ENCODE measurements around the gene DLG5. TPM values are rescaled to one million over a fixed set of nuclear protein-coding genes. Genes with fewer than 3 reads are reported as not detected.

The DLG5 gene
- total and polyA plus RNA-seq, 8 donors = 11.3 to 19.4 (median 13.5) TPM

- TF ChIP-seq CTCF (IDR thresholded peaks at IDR 0.05) = no peak
- FAIRE-seq (no peak), DNase-seq (no peak), ATAC-seq (no peak)
- no peak overlapping the region for H3K4me3 ChIP-seq
- no peaks in the 10 kb centered on the region for H3K27me3 ChIP-seq
- intact Hi-C loops (cut with DNase I) = no loop called here
- H3K9me3 ChIP-seq = no peaks in the 10 kb centered on the region
- peaks cover 0 to 4% (median 0%) of the 10 kb centered on the region in 3 donors for H3K36me3 ChIP-seq
- H3K27ac ChIP-seq = no peak overlapping the region
- H3K4me1 ChIP-seq = no peaks in the 10 kb centered on the region
- WGBS, 2 donors = 91 to 95% methylated on average over 11 of the region's 11 CpGs
Observed at GRCh38 chr10:77864151-77864851, 62.3 kb downstream of the DLG5 start.

- H3K4me3 ChIP-seq = no peak overlapping the region
- no peaks in the 10 kb centered on the region for H3K27me3 ChIP-seq
- ATAC-seq = no peak
- no peak for DNase-seq
- WGBS, 2 donors = 76 to 79% methylated on average over 1 of the region's 1 CpG
- no peak overlapping the region for H3K27ac ChIP-seq
- no peaks in the 10 kb centered on the region for H3K9me3 ChIP-seq
- no peak for FAIRE-seq
- peaks cover 0 to 4% (median 0%) of the 10 kb centered on the region in 3 donors for H3K36me3 ChIP-seq
- intact Hi-C loops (cut with DNase I) = no loop called here
- no peaks in the 10 kb centered on the region for H3K4me1 ChIP-seq
- no peak for TF ChIP-seq CTCF (IDR thresholded peaks at IDR 0.05)
Observed at GRCh38 chr10:77863446-77863845, 63.1 kb downstream of the DLG5 start.

GRCh38 chr10:77862595-77862994 is 64.0 kb downstream of the DLG5 start:
- intact Hi-C loops (cut with DNase I) = no loop called here
- no peak for ATAC-seq
- WGBS, 2 donors = 97 to 98% methylated on average over 2 of the region's 2 CpGs
- Histone ChIP-seq H3K4me3 (no peak overlapping the region), H3K27ac (no peak overlapping the region), H3K9me3 (no peaks in the 10 kb centered on the region), H3K4me1 (no peaks in the 10 kb centered on the region), H3K36me3 (peaks cover 0 to 4% (median 0%) of the 10 kb centered on the region in 3 donors), H3K27me3 (no peaks in the 10 kb centered on the region)
- FAIRE-seq = no peak
- no peak for DNase-seq
- TF ChIP-seq CTCF (IDR thresholded peaks at IDR 0.05) = no peak

- H3K4me3 ChIP-seq = no peak overlapping the region
- intact Hi-C loops (cut with DNase I) = no loop called here
- no peak overlapping the region for H3K27ac ChIP-seq
- ATAC-seq = no peak
- H3K9me3 ChIP-seq = no peaks in the 10 kb centered on the region
- peaks cover 0 to 4% (median 0%) of the 10 kb centered on the region in 3 donors for H3K36me3 ChIP-seq
- FAIRE-seq = no peak
- no peak for TF ChIP-seq CTCF (IDR thresholded peaks at IDR 0.05)
- DNase-seq = no peak
- no peaks in the 10 kb centered on the region for H3K4me1 ChIP-seq
- no peaks in the 10 kb centered on the region for H3K27me3 ChIP-seq
- WGBS, 2 donors = 70 to 86% methylated on average over 6 of the region's 6 CpGs
Observed at GRCh38 chr10:77861366-77861765, 65.2 kb downstream of the DLG5 start.

GRCh38 chr10:77859865-77860282 is 66.7 kb downstream of the DLG5 start:
- ATAC-seq (no peak), DNase-seq (no peak), FAIRE-seq (no peak)
- Histone ChIP-seq H3K27me3 (no peaks in the 10 kb centered on the region), H3K27ac (no peak overlapping the region), H3K4me1 (no peaks in the 10 kb centered on the region), H3K9me3 (no peaks in the 10 kb centered on the region), H3K4me3 (no peak overlapping the region), H3K36me3 (no peaks in the 10 kb centered on the region)
- WGBS, 2 donors = 77 to 80% methylated on average over 4 of the region's 4 CpGs
- intact Hi-C loops (cut with DNase I) = no loop called here
- TF ChIP-seq CTCF (IDR thresholded peaks at IDR 0.05) = no peak

Data from pancreas (tissue), 10 donors.